HepG2 (cell line): ENCODE data around the gene PROK2. TPM values are rescaled to one million over a fixed set of nuclear protein-coding genes. Genes with fewer than 3 reads are reported as not detected.

Experiments
- ATAC-seq: fragments of 200-7000 bp; cut with Tn5 transposase; 3 replicates; pipeline ENCODE4 v1.9.1; 2020; ENCODE audit warnings: mild to moderate bottlenecking, moderate library complexity
- BruUV-seq: library from RNA; stranded (reverse); fragments of 400-500 nt; replicated peaks from 2 replicates; lab custom pipeline; 2021; lab: Mats Ljungman, UMichigan
- CTCF ChIA-PET: fragments of 300-600 bp; formaldehyde crosslinking; extraction: SDS; loops from one replicate; lab custom pipeline; 2021; ENCODE audit warnings: low total read pairs, inconsistent platforms, low intra/inter-chr PET ratio; lab: Yijun Ruan, JAX
- POLR2A ChIA-PET: fragments of 350-600 bp; sonication (Branson Sonifier 250); formaldehyde crosslinking; loops from one replicate; lab custom pipeline; 2020; ENCODE audit warnings: antibody characterized with exemption, inconsistent platforms; lab: Yijun Ruan, JAX
- DNase-seq: peaks from one replicate; pipeline ENCODE4 v3.0.0-alpha.2; 2015; ENCODE audit warnings: low spot score
- FAIRE-seq: peaks from 3 replicates; lab custom pipeline; 2011; peaks lifted over from hg19 to GRCh38; lab: Jason Lieb, UNC
- H2AFZ ChIP-seq: one replicate; pipeline ENCODE4 v1.6.1; 2011; ENCODE audit warnings: low read length, inconsistent platforms
- H3K27ac ChIP-seq: fragments of 300-600 bp; 3 replicates; pipeline ENCODE4 v1.8.0; 2011; ENCODE audit warnings: mixed run types, mild to moderate bottlenecking, mixed read lengths, low read length, inconsistent platforms; ENCODE audit not compliant: insufficient read depth; ENCODE audit errors: extremely low read length
- H3K27me3 ChIP-seq, 2 experiments: fragments of 200-600 bp in 1 of 2; 2 replicates in 1 of 2; 3 replicates in 1 of 2; pipeline versions ENCODE4 v1.6.0 to v1.8.0; 2011; ENCODE audit warnings: low read length in 2 of 2, mild to moderate bottlenecking in 2 of 2, moderate library complexity in 2 of 2, inconsistent platforms in 1 of 2; ENCODE audit not compliant: insufficient read depth in 2 of 2, control insufficient read depth in 1 of 2
- H3K36me3 ChIP-seq, 2 experiments: fragments of 200-600 bp in 1 of 2; replicated peaks in 1 of 2; 2 replicates in 1 of 2; 3 replicates in 1 of 2; pipeline versions ENCODE4 v1.5.1 to v1.8.0; 2011; ENCODE audit warnings: low read length in 2 of 2, inconsistent platforms in 1 of 2; ENCODE audit not compliant: insufficient read depth in 2 of 2, control insufficient read depth in 1 of 2
- H3K4me1 ChIP-seq: 2 replicates; pipeline ENCODE4 v1.5.1; 2012; ENCODE audit warnings: low read length, inconsistent platforms; ENCODE audit not compliant: insufficient read depth
- H3K4me2 ChIP-seq: 2 replicates; pipeline ENCODE4 v1.6.0; 2011; ENCODE audit warnings: low read depth, low read length, inconsistent platforms
- H3K4me3 ChIP-seq, 3 experiments: fragments of 200-600 bp in 1 of 3; sonication (generic), shearing (Covaris generic) in 1 of 3; replicated peaks in 1 of 3; 2 replicates each; pipeline ENCODE4 v1.5.1; 2011 to 2016; ENCODE audit warnings: low read length in 3 of 3, inconsistent platforms in 2 of 3, low read depth in 2 of 3, mild to moderate bottlenecking in 2 of 3, control low read depth in 1 of 3, mixed read lengths in 1 of 3; ENCODE audit not compliant: insufficient read depth in 1 of 3
- H3K79me2 ChIP-seq: one replicate; pipeline ENCODE4 v1.6.1; 2011; ENCODE audit warnings: low read length, inconsistent platforms; ENCODE audit not compliant: insufficient read depth
- H3K9ac ChIP-seq: 2 replicates; pipeline ENCODE4 v1.6.0; 2011; ENCODE audit warnings: mild to moderate bottlenecking, low read depth, low read length, inconsistent platforms; ENCODE audit not compliant: insufficient read depth
- H3K9me3 ChIP-seq: 2 replicates; pipeline ENCODE4 v1.5.1; 2012; ENCODE audit warnings: mild to moderate bottlenecking, low read length
- H4K20me1 ChIP-seq: 2 replicates; pipeline ENCODE4 v1.6.0; 2011; ENCODE audit warnings: inconsistent platforms, mild to moderate bottlenecking, low read length, moderate library complexity; ENCODE audit not compliant: insufficient read depth
- CBFB ChIP-seq: sonication (generic); formaldehyde crosslinking; IDR thresholded peaks from 2 replicates; pipeline ENCODE4 v1.4.0; 2020; ENCODE audit warnings: missing genetic modification reagents
- JUN ChIP-seq: sonication (generic); formaldehyde crosslinking; IDR thresholded peaks from 2 replicates; pipeline ENCODE4 v1.4.0; 2020; ENCODE audit warnings: mild to moderate bottlenecking, missing genetic modification reagents
- MAFK ChIP-seq, 2 experiments: IDR thresholded peaks in 1 of 2; conservative IDR thresholded peaks in 1 of 2; 2 replicates each; pipeline ENCODE4 v1.6.1; 2011; ENCODE audit warnings: improper control_type of control experiment in 2 of 2, low read length in 2 of 2
- MLLT10 ChIP-seq: sonication (generic); formaldehyde crosslinking; IDR thresholded peaks from 2 replicates; pipeline ENCODE4 v1.4.0; 2020; ENCODE audit warnings: missing genetic modification reagents
- PRMT3 ChIP-seq: sonication (generic); formaldehyde crosslinking; IDR thresholded peaks from 2 replicates; pipeline ENCODE4 v1.8.1; 2022; ENCODE audit warnings: low read depth, mild to moderate bottlenecking, moderate library complexity, missing genetic modification reagents, borderline replicate concordance
- TBX3 ChIP-seq: fragments of 450-650 bp; IDR thresholded peaks from 2 replicates; pipeline ENCODE4 v1.6.1; 2017; ENCODE audit warnings: antibody characterized with exemption, mild to moderate bottlenecking, inconsistent platforms, borderline replicate concordance
- WIZ ChIP-seq: sonication (generic); formaldehyde crosslinking; IDR thresholded peaks from 2 replicates; pipeline ENCODE4 v1.5.1; 2020; ENCODE audit warnings: mild to moderate bottlenecking, missing genetic modification reagents
- ZMYM4 ChIP-seq: sonication (generic); formaldehyde crosslinking; IDR thresholded peaks from 2 replicates; pipeline ENCODE4 v1.8.1; 2023; ENCODE audit warnings: mild to moderate bottlenecking, missing genetic modification reagents
- ZNF383 ChIP-seq: sonication (generic); formaldehyde crosslinking; IDR thresholded peaks from 2 replicates; pipeline ENCODE4 v1.4.0; 2020; ENCODE audit warnings: missing genetic modification reagents, mild to moderate bottlenecking, borderline replicate concordance
- ZNF431 ChIP-seq: sonication (generic); formaldehyde crosslinking; IDR thresholded peaks from 2 replicates; pipeline ENCODE4 v1.9.0; 2022; ENCODE audit warnings: missing genetic modification reagents, low read depth, mild to moderate bottlenecking, borderline replicate concordance
- ZNF720 ChIP-seq: sonication (generic); formaldehyde crosslinking; IDR thresholded peaks from 2 replicates; pipeline ENCODE4 v1.4.0; 2020; ENCODE audit warnings: missing genetic modification reagents
- ZNF737 ChIP-seq: sonication (generic); formaldehyde crosslinking; IDR thresholded peaks from 2 replicates; pipeline ENCODE4 v1.5.0; 2020; ENCODE audit warnings: missing genetic modification reagents, mild to moderate bottlenecking, borderline replicate concordance
- WGBS: methylation state at CpG from one replicate; pipeline ENCODE4 v1.1.6; 2017; ENCODE audit warnings: low lambda C conversion rate; 5-methylcytosine and 5-hydroxymethylcytosine counted together
- in situ Hi-C: cut with HindIII; loops from 2 replicates; pipeline ENCODE4 v1.10.0; 2017; ENCODE audit warnings: low pct_unique_long_range_greater_than_20kb; ENCODE audit not compliant: extremely low pct_ligation_motif_present
- intact Hi-C: fragments of 100-400 bp; cut with micrococcal nuclease; formaldehyde crosslinking; loops from one replicate; pipeline ENCODE4 v1.10.0; 2022; ENCODE audit not compliant: unreplicated experiment
- polyA plus RNA-seq, 8 experiments: library from polyadenylated mRNA; depleted of rRNA in 3 of 8; stranded (reverse) in 7 of 8; unstranded in 1 of 8; fragments of >200 nt; fragmentation: Illumina TruSeq in 4 of 8; extraction: Trizol in 4 of 8; gene quantifications; 2 replicates each; pipeline versions ENCODE4 v1.2.1 to v1.2.3, GENCODE V29; 2011 to 2016; ENCODE audit warnings: low read depth in 4 of 8, missing spikeins in 1 of 8, mixed read lengths in 1 of 8; ENCODE audit not compliant: insufficient read depth in 1 of 8
- total RNA-seq, 5 experiments: library from RNA; depleted of rRNA; stranded (reverse); fragments of >200 nt; fragmentation: Illumina TruSeq; extraction: Trizol; gene quantifications; 2 replicates each; pipeline ENCODE4 v1.2.3, GENCODE V29; 2016; ENCODE audit warnings: low read depth in 1 of 5
- TF ChIP-seq, protein P1 (sequence below), 2 experiments: sonication (generic) in 1 of 2; formaldehyde crosslinking in 1 of 2; IDR thresholded peaks; 2 replicates each; pipeline versions ENCODE4 v1.4.0 to v1.6.1; 2016 to 2020; ENCODE audit warnings: borderline replicate concordance in 1 of 2, low read depth in 1 of 2, mild to moderate bottlenecking in 1 of 2, missing genetic modification reagents in 1 of 2
- TF ChIP-seq, protein P2 (sequence below): sonication (generic); formaldehyde crosslinking; IDR thresholded peaks from 2 replicates; pipeline ENCODE4 v1.5.1; 2020; ENCODE audit warnings: mild to moderate bottlenecking, missing genetic modification reagents, borderline replicate concordance

The PROK2 gene
- total and polyA plus RNA-seq, 2 of the 13 experiments (the other 11 are each of a cell fraction or from before 2014, with no cell fraction given), result not detected

- TF ChIP-seq, protein P1, sequence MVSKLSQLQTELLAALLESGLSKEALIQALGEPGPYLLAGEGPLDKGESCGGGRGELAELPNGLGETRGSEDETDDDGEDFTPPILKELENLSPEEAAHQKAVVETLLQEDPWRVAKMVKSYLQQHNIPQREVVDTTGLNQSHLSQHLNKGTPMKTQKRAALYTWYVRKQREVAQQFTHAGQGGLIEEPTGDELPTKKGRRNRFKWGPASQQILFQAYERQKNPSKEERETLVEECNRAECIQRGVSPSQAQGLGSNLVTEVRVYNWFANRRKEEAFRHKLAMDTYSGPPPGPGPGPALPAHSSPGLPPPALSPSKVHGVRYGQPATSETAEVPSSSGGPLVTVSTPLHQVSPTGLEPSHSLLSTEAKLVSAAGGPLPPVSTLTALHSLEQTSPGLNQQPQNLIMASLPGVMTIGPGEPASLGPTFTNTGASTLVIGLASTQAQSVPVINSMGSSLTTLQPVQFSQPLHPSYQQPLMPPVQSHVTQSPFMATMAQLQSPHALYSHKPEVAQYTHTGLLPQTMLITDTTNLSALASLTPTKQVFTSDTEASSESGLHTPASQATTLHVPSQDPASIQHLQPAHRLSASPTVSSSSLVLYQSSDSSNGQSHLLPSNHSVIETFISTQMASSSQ (IDR thresholded peaks at IDR 0.05; ENCODE audit: low read depth), result no peak
- TF ChIP-seq, protein P1 (CRISPR knock-in tag; IDR thresholded peaks at IDR 0.05; ENCODE audit: borderline replicate concordance), result no peak
- TF ChIP-seq MAFK (conservative IDR thresholded peaks at IDR 0.05 in 1 of 2, IDR thresholded peaks at IDR 0.05 in 1 of 2; ENCODE audit: low read length in 2 of 2) (no peak), PRMT3 (CRISPR knock-in tag) (no peak), WIZ (no peak), MLLT10 (no peak), ZNF720 (CRISPR knock-in tag) (no peak), JUN (CRISPR knock-in tag) (no peak)
Measured at GRCh38 chr3:71806736-71807135, 21.8 kb upstream of the PROK2 start (continued).

GRCh38 chr3:71805691-71806090 lies 20.7 kb upstream of the PROK2 start:
- 28% methylated on average over 2 of the region's 2 CpGs for WGBS
- no peak for TF ChIP-seq TBX3
- TF ChIP-seq ZMYM4 (CRISPR knock-in tag), result no peak
- no peak for TF ChIP-seq ZNF737 (CRISPR knock-in tag)
- no peak for TF ChIP-seq ZNF431 (CRISPR knock-in tag)
- TF ChIP-seq, protein P2, sequence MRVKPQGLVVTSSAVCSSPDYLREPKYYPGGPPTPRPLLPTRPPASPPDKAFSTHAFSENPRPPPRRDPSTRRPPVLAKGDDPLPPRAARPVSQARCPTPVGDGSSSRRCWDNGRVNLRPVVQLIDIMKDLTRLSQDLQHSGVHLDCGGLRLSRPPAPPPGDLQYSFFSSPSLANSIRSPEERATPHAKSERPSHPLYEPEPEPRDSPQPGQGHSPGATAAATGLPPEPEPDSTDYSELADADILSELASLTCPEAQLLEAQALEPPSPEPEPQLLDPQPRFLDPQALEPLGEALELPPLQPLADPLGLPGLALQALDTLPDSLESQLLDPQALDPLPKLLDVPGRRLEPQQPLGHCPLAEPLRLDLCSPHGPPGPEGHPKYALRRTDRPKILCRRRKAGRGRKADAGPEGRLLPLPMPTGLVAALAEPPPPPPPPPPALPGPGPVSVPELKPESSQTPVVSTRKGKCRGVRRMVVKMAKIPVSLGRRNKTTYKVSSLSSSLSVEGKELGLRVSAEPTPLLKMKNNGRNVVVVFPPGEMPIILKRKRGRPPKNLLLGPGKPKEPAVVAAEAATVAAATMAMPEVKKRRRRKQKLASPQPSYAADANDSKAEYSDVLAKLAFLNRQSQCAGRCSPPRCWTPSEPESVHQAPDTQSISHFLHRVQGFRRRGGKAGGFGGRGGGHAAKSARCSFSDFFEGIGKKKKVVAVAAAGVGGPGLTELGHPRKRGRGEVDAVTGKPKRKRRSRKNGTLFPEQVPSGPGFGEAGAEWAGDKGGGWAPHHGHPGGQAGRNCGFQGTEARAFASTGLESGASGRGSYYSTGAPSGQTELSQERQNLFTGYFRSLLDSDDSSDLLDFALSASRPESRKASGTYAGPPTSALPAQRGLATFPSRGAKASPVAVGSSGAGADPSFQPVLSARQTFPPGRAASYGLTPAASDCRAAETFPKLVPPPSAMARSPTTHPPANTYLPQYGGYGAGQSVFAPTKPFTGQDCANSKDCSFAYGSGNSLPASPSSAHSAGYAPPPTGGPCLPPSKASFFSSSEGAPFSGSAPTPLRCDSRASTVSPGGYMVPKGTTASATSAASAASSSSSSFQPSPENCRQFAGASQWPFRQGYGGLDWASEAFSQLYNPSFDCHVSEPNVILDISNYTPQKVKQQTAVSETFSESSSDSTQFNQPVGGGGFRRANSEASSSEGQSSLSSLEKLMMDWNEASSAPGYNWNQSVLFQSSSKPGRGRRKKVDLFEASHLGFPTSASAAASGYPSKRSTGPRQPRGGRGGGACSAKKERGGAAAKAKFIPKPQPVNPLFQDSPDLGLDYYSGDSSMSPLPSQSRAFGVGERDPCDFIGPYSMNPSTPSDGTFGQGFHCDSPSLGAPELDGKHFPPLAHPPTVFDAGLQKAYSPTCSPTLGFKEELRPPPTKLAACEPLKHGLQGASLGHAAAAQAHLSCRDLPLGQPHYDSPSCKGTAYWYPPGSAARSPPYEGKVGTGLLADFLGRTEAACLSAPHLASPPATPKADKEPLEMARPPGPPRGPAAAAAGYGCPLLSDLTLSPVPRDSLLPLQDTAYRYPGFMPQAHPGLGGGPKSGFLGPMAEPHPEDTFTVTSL (CRISPR knock-in tag), result no peak
- no peak for TF ChIP-seq ZNF383 (CRISPR knock-in tag)
- TF ChIP-seq CBFB (CRISPR knock-in tag), result no peak

More at GRCh38 chr3:71805691-71806090, 20.7 kb upstream of the PROK2 start:
- FAIRE-seq, result no peak
- no peak overlapping the region for H3K4me3 ChIP-seq
- no peaks in the 10 kb centered on the region for H3K9me3 ChIP-seq
- no peak overlapping the region for H3K9ac ChIP-seq
- POLR2A ChIA-PET, result no interaction called here
- no peaks in the 10 kb centered on the region for H4K20me1 ChIP-seq
- peaks cover 1 to 16% of the 10 kb centered on the region in 2 experiments; a peak in 3 of 5 replicates for H3K27me3 ChIP-seq
- no peak overlapping the region for H3K27ac ChIP-seq
- CTCF ChIA-PET, result no interaction called here
- no peak for ATAC-seq
- BruUV-seq, result no TSS peak
- no peaks in the 10 kb centered on the region for H3K4me1 ChIP-seq
- no peaks in the 10 kb centered on the region for H3K79me2 ChIP-seq
- intact Hi-C loops (no loop called here), in situ Hi-C loops (no loop called here)
- H2AFZ ChIP-seq, result no peak overlapping the region
- H3K36me3 ChIP-seq, result no peaks in the 10 kb centered on the region
- no peak for DNase-seq
- no peak overlapping the region for H3K4me2 ChIP-seq
